Esophagus mucosa (tissue), 1 donor: ENCODE data around the gene MBOAT2. TPM values are rescaled to one million over a fixed set of nuclear protein-coding genes. Genes with fewer than 3 reads are reported as not detected.
"Not testable (repeated sequence)": the region's sequence is repeated elsewhere in the genome, so short reads cannot be mapped to it uniquely, and the experiment has no call there.

ENCODE experiments used
- ATAC-seq: fragments of 200-7000 bp; cut with Tn5 transposase; one replicate; pipeline ENCODE4 v1.9.1; 2020
- total RNA-seq: library from RNA; stranded (reverse); gene quantifications from one replicate; pipeline ENCODE4 v1.2.4, GENCODE V29; 2023
- donor health status: DM: yes; HTN: yes; CAD: no.

MBOAT2 gene, protein sequence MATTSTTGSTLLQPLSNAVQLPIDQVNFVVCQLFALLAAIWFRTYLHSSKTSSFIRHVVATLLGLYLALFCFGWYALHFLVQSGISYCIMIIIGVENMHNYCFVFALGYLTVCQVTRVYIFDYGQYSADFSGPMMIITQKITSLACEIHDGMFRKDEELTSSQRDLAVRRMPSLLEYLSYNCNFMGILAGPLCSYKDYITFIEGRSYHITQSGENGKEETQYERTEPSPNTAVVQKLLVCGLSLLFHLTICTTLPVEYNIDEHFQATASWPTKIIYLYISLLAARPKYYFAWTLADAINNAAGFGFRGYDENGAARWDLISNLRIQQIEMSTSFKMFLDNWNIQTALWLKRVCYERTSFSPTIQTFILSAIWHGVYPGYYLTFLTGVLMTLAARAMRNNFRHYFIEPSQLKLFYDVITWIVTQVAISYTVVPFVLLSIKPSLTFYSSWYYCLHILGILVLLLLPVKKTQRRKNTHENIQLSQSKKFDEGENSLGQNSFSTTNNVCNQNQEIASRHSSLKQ
- total RNA-seq: 108 TPM

- ATAC-seq: peak; percentile 92
Measured at GRCh38 chr2:9003616-9004337, at the start of gene MBOAT2. Gene MBOAT2 (minus strand): TSS chr2:9003684. CDS start chr2:9003614, 70 bp downstream.

- ATAC-seq: peak; percentile 80
Measured at GRCh38 chr2:9052821-9053533, 49.5 kb upstream of the MBOAT2 start.

DNA sequence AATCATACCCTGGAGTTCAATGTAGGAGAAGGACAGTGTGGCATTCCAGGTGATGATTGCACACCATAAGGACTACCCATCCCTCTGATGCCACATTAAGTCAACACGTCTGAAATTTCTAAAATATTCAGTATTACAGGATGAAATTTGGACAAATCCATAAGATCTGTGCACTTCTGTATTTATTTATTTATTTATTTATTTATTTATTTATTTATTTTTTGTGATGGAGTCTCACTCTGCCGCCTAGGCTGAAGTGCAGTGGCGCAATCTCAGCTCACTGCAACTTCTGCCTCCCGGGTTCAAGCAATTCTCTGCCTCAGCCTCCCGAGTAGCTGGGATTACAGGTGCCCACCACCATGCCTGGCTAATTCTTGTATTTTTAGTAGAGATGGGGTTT lies 48.0 kb upstream of the MBOAT2 start:
- not testable (repeated sequence) for ATAC-seq

DNA sequence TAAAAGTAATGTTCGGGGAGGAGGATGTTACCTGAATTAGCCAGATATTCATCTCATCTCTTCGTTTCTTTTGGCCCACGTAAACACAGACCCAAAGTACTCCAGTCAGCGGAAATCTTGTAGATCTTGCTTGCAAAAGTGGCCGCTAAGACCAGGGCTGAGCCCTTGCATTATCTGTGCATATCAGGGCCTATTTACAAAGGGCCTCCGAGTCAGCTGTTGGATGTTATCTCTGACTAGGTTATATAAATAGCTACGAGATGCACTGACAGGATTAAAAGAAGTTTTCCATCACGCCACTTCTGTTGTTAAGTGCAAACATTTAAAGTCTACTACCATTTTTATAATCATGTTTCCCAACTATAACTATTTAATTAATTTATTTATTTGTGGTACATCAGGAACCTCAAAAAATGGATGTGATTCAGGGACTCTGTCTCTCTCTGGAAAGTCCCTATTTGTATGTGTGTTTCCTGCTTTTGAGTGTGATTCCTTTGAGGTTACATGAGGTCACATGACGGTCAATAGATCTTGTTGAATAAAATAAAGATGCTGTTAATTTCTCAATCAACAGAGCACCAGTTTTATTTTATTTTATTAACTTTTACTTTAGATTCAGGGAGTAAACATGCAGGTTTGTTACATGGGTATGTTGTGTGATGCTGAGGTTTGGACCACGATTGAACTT lies 46.8 kb upstream of the MBOAT2 start:
- no peak for ATAC-seq

GRCh38 chr2:9045595-9045994 lies 42.1 kb upstream of the MBOAT2 start:
- no peak for ATAC-seq

GRCh38 chr2:9043491-9043890 lies 40.0 kb upstream of the MBOAT2 start:
- not testable (repeated sequence) for ATAC-seq

GRCh38 chr2:9037166-9037565 lies 33.7 kb upstream of the MBOAT2 start:
- ATAC-seq: no peak

GRCh38 chr2:9033385-9034168 lies 30.1 kb upstream of the MBOAT2 start:
- no peak for ATAC-seq

GRCh38 chr2:9032536-9033255 lies 29.2 kb upstream of the MBOAT2 start:
- no peak for ATAC-seq

GRCh38 chr2:9032121-9032520 lies 28.6 kb upstream of the MBOAT2 start:
- no peak for ATAC-seq

DNA sequence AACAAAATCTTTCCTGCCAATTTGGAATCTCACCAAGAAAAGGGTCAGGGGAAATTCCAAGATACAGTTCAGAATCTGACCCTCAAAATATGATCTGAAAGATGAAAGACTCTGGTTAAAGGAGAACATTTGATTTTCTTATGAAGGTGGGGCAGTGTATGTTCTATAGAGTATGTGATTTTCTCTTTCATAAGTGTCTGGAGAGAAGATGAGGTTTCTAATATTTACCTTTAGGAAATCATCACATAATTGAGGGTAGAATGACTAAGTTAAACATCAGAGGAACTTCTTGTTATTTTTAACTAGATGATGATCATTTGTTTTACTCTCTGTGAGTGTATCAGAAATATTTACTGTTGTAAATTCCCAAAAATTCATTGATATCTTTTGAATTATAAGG lies 27.8 kb upstream of the MBOAT2 start:
- ATAC-seq: no peak

DNA sequence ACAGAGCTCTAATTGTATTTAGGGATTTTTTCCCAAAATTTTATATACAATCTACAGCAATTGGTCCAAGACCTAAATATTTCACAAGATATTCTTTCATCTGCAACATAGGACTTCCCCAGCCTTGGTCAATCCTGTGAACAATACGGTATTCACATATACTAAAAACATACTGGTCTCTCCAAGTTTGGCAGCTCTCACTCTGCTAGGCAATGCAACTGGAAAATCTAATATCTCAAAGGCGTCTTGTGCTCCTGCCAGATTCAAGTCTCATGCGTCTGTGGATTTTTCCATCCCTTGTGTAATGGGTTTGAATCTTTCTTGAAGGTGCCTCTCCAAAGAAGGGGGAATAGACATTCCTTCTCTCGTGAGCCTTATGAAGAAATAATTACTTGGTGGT lies 27.4 kb upstream of the MBOAT2 start:
- ATAC-seq: no peak

- no peak for ATAC-seq
Measured at GRCh38 chr2:9030190-9030589, 26.7 kb upstream of the MBOAT2 start.

DNA sequence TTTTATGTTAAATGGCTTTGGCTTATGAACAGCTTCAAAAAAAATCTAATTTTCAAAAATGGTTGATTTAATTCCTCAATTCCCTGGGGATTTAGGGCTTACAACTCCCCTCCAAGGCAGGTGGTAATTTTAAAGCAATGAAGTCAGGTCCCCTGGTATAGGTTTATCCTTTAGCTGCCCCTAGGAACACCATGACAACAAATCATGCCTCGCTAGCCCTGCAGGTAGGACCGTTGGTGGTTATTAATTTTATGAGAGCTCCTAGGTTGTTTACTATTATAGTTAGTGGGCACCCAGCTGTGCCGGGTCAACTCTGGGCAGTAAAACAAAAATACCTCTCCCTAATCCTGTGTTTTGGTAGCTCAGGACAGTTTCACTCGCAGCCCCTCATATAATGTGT lies 26.2 kb upstream of the MBOAT2 start:
- no peak for ATAC-seq

GRCh38 chr2:9027884-9028283 lies 24.4 kb upstream of the MBOAT2 start:
- no peak for ATAC-seq

GRCh38 chr2:9025746-9026145 lies 22.3 kb upstream of the MBOAT2 start:
- no peak for ATAC-seq

DNA sequence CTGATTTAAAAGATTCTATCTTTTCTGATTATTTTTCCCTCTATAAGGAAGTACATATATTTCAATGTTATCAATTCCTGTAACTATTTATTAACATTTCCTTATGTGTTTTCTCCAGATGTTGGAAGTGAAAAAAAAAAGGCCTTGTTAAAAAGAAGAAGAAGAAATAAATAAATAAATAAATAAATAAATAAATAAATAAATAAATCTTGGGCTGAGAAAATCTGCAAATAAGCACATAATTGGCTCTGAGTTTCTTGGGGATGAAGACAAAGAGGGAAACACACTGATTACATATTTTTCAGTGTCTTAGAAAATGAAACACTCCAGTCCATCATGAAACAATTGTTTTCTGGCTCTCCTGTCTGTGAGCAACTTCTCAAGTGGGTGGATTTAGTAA lies 21.1 kb upstream of the MBOAT2 start:
- no peak for ATAC-seq

DNA sequence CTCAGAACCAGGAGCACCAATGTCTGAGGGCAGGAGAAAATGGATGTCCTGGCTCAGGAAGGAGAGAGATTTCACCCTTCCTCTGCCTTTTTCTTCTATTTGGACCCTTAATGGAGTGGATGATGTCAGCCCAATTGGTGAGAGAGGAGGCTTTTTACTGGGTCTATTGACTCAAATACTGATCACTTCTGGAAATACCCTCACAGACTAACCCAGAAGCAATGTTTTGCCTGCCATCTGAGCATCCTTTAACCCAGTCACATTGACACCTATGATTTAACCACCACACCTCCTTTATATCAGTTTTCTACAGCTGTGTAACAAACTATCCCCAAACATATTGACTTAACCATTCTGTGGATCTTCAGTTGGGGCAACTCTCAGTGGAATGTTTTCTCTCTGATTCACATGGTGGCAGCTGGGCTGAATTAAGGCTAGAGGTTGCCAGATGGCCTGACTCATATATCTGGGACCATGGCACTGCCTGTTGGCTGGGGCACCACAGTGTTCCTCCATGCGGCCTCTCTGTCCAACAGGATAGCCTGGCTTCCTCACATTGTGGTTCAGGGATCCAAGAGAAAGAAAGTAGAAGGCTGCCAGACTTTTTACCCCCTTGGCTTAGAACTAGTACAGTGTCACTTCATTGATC lies 18.2 kb upstream of the MBOAT2 start:
- peak; percentile 52 for ATAC-seq

DNA sequence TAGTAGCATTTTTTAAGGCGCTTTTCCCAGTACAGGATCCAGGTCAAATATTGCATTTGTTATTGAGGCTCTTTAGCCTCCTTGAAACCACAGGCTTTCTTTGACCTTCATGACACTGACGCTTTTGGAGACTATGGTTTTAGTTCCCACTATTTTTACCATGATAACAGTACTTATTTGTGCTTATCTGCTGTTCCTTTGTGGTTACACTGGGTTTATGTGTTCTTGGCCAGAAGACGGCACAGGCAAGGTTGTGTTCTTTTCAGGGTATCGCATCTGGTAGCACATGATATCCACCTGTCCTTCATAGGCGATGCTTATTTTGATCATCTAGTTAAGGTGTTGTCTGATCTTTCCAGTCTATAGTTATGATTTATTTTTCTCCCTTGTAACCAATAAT lies 16.8 kb upstream of the MBOAT2 start:
- ATAC-seq: no peak

DNA sequence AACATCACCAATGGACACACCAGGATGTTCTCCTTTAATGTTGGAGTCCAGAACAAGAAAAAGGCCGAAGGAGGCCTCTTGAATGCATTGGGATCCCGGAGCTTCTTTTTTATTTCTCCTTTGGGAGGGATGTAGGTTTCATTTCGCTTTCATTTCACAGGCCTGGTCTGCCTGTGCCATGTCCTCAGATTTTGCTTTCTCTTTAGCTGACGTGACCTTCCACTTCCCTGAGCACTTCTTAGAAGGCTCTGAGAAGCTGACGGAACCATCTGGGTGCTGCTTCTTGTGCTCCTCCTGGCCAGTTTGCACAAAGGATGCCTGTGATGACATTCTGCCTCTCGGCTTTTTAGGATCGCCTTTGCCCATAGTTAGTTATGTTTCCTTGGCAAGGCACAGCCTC lies 15.1 kb upstream of the MBOAT2 start:
- no peak for ATAC-seq
